RWPE2 (cell line): ENCODE results near the gene TANC1.

Experiments used
- ATAC-seq: fragments of 200-7000 bp; cut with Tn5 transposase; 3 replicates; pipeline ENCODE4 v1.9.1; 2021; ENCODE audit warnings: low read depth
- DNase-seq: peaks from one replicate; pipeline ENCODE4 v3.0.0-alpha.2; 2020; ENCODE audit warnings: low spot score
- H3K27ac ChIP-seq: fragments of 450-650 bp; 2 replicates; pipeline ENCODE4 v1.5.1; 2017; ENCODE audit warnings: mild to moderate bottlenecking; ENCODE audit not compliant: poor library complexity, severe bottlenecking
- H3K27me3 ChIP-seq: fragments of 250-450 bp; sonication (Bioruptor Pico); 2 replicates; pipeline ENCODE4 v1.5.1; 2021; ENCODE audit warnings: mild to moderate bottlenecking, moderate library complexity; ENCODE audit not compliant: insufficient read depth, poor library complexity, severe bottlenecking
- H3K36me3 ChIP-seq: fragments of 250-450 bp; sonication (Bioruptor Pico); 2 replicates; pipeline ENCODE4 v1.5.1; 2020; ENCODE audit warnings: low read depth, mild to moderate bottlenecking, moderate library complexity
- H3K4me1 ChIP-seq: fragments of 250-450 bp; sonication (Bioruptor Pico); 2 replicates; pipeline ENCODE4 v1.5.1; 2021; ENCODE audit warnings: mild to moderate bottlenecking, moderate library complexity; ENCODE audit not compliant: insufficient read depth, poor library complexity, severe bottlenecking
- H3K4me3 ChIP-seq: fragments of 250-450 bp; sonication (Bioruptor Pico); 2 replicates; pipeline ENCODE4 v1.5.1; 2021; ENCODE audit warnings: mild to moderate bottlenecking, moderate library complexity; ENCODE audit not compliant: severe bottlenecking
- H3K9me3 ChIP-seq: fragments of 250-450 bp; sonication (Bioruptor Pico); 2 replicates; pipeline ENCODE4 v1.5.1; 2021; ENCODE audit warnings: mild to moderate bottlenecking, moderate library complexity; ENCODE audit not compliant: severe bottlenecking
- CTCF ChIP-seq: fragments of 450-650 bp; IDR thresholded peaks from one replicate; pipeline ENCODE4 v1.5.1; 2017; ENCODE audit warnings: mild to moderate bottlenecking, moderate library complexity; ENCODE audit not compliant: poor library complexity, severe bottlenecking

Gene TANC1

GRCh38 chr2:159144776-159145614 is 176.6 kb downstream of the TANC1 start:
- Histone ChIP-seq H3K9me3 (no peaks in the 10 kb centered on the region), H3K27ac (no peak overlapping the region), H3K4me3 (no peak overlapping the region), H3K27me3 (no peaks in the 10 kb centered on the region), H3K4me1 (peaks cover 23% of the 10 kb centered on the region), H3K36me3 (peaks cover 15% of the 10 kb centered on the region; the same call in 1 of the 2 replicates)
- DNase-seq, result no peak
- ATAC-seq, result no peak
- TF ChIP-seq CTCF, result no peak

GRCh38 chr2:159145745-159146354 is 177.4 kb downstream of the TANC1 start:
- TF ChIP-seq CTCF, result no peak
- peak overlapping the region; percentile 32 for H3K27ac ChIP-seq
- no peaks in the 10 kb centered on the region for H3K9me3 ChIP-seq
- ATAC-seq (no peak), DNase-seq (no peak)
- no peaks in the 10 kb centered on the region for H3K27me3 ChIP-seq
- peaks cover 24% of the 10 kb centered on the region for H3K36me3 ChIP-seq
- H3K4me3 ChIP-seq, result no peak overlapping the region
- peaks cover 14% of the 10 kb centered on the region for H3K4me1 ChIP-seq

GRCh38 chr2:159146996-159147666 is 178.7 kb downstream of the TANC1 start:
- H3K27me3 ChIP-seq, result no peaks in the 10 kb centered on the region
- peak overlapping the region; percentile 32 for H3K27ac ChIP-seq
- ATAC-seq (peak; percentile 98), DNase-seq (no peak)
- H3K9me3 ChIP-seq, result no peaks in the 10 kb centered on the region
- peaks cover 11% of the 10 kb centered on the region for H3K4me1 ChIP-seq
- TF ChIP-seq CTCF, result no peak
- H3K4me3 ChIP-seq, result no peak overlapping the region
- H3K36me3 ChIP-seq, result peaks cover 32% of the 10 kb centered on the region

DNA sequence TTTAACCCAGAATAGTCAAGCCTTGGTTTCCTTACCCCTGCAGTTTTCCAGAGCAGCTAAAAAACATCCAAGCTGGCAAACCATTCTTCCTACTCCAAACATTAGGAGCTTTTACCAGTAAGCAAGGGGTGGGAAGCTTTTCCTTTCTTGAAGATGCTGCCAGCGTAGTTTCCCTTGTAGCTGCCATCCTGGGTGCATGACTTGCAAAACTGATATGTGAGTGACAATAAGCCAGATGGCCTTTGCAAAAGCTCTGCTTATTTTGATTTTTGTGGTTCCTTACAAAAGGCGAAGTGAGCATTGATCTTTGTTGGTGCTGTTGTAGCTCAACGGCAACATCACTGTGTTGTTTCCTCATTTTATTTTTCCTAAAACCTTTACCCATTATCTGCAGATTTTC is 179.2 kb downstream of the TANC1 start:
- H3K9me3 ChIP-seq, result no peaks in the 10 kb centered on the region
- no peak for DNase-seq
- no peak; the same call in 2 of the 3 replicates for ATAC-seq
- no peak for TF ChIP-seq CTCF
- H3K27ac ChIP-seq, result peak overlapping the region; percentile 32
- no peaks in the 10 kb centered on the region for H3K27me3 ChIP-seq
- no peak overlapping the region for H3K4me3 ChIP-seq
- peaks cover 32% of the 10 kb centered on the region for H3K36me3 ChIP-seq
- peaks cover 11% of the 10 kb centered on the region for H3K4me1 ChIP-seq
